Brain microvascular endothelial cell (primary cell): ENCODE measurements around the gene RBL2.

ENCODE experiments used
- DNase-seq: peaks from one replicate; pipeline ENCODE4 v3.0.0-alpha.2; 2020
- H3K27ac ChIP-seq: fragments of 250-450 bp; sonication (Bioruptor Pico); 2 replicates; pipeline ENCODE4 v1.5.1; 2020; ENCODE audit warnings: mild to moderate bottlenecking, moderate library complexity
- H3K27me3 ChIP-seq: fragments of 250-450 bp; sonication (Bioruptor Pico); replicated peaks from 2 replicates; pipeline ENCODE4 v1.5.1; 2020; ENCODE audit warnings: mild to moderate bottlenecking
- H3K36me3 ChIP-seq: fragments of 250-450 bp; sonication (Bioruptor Pico); replicated peaks from 2 replicates; pipeline ENCODE4 v1.5.1; 2020; ENCODE audit warnings: mild to moderate bottlenecking
- H3K4me3 ChIP-seq: 2 replicates; pipeline ENCODE4 v1.5.1; 2011; ENCODE audit warnings: low read depth, mild to moderate bottlenecking, control low read depth, low read length, moderate library complexity
- in situ Hi-C: cut with HindIII; loops from 2 replicates; pipeline ENCODE4 v1.10.0; 2017; ENCODE audit warnings: low sequenced_read_pairs, low pct_ligation_motif_present
- TF ChIP-seq, protein P1 (sequence below): IDR thresholded peaks from 2 replicates; pipeline ENCODE4 v1.5.1; 2011; ENCODE audit warnings: low read depth, mild to moderate bottlenecking, moderate library complexity, low read length, control low read depth, inconsistent platforms; ENCODE audit errors: missing control alignments

Gene RBL2

DNA sequence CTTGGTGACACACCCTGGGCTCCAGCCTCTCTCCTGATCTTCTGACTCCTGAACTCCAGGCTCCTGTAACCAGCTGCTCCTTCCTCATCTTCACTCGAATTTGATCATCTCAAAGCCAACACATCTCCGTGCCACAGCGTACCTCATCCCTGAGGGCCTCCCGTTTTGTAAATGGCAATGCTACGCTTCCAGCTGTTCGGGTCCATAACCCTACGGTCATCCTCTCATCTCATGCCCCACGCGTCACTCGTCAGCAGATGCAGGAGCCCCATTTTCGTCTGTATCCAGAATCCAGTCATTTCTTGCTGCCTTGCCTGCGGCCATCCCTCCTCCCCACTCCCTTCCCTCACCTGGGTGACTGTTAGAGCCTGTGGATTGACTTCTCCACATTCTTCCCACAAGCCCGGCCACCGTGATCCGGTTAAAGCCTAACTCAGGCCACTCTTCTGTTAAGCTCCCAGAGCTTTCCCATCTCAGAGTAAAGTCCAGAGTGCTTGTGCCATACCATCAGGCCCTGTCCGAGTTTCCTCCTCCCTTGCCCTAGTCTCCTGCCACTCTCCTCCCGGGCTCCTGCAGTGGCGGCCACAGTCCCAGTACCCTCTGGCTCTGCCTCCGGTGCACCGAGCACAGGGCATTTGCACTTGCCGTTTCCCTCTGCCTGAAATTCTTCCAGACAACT, 89.0 kb downstream of the RBL2 start:
- H3K27me3 ChIP-seq, result no peaks in the 10 kb centered on the region
- in situ Hi-C loops, result no loop called here
- TF ChIP-seq, protein P1, sequence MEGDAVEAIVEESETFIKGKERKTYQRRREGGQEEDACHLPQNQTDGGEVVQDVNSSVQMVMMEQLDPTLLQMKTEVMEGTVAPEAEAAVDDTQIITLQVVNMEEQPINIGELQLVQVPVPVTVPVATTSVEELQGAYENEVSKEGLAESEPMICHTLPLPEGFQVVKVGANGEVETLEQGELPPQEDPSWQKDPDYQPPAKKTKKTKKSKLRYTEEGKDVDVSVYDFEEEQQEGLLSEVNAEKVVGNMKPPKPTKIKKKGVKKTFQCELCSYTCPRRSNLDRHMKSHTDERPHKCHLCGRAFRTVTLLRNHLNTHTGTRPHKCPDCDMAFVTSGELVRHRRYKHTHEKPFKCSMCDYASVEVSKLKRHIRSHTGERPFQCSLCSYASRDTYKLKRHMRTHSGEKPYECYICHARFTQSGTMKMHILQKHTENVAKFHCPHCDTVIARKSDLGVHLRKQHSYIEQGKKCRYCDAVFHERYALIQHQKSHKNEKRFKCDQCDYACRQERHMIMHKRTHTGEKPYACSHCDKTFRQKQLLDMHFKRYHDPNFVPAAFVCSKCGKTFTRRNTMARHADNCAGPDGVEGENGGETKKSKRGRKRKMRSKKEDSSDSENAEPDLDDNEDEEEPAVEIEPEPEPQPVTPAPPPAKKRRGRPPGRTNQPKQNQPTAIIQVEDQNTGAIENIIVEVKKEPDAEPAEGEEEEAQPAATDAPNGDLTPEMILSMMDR, result no peak
- no peaks in the 10 kb centered on the region for H3K36me3 ChIP-seq
- no peak overlapping the region for H3K27ac ChIP-seq
- H3K4me3 ChIP-seq, result no peak overlapping the region
- DNase-seq, result no peak

DNA sequence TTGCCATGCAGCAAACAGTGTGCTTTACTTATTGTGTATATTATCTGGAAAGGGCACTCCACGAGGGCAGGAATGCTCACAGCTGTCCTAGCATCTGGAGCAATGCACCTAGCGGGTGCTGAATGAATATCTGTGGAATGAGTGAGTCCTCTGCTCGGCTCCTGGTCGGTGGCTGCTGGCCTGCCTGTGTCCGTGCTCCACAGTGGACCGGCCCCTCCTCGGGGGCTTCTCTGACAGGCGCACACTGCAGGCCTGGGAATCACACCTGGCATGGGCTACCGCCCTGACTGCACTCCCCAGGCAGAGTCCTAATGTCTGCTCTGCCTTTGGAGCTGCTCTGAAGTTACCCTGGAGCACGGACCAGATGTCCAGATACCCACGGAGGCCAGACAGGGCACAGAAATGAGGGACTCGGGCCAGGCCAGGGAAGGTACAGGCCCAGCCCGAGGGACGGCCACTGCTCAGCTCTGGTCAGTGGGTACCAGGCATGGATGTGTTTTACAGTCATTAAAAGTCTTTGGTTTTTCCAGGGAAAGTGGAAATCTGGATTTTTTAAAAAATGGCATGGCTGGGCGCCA, 89.8 kb downstream of the RBL2 start:
- no peak for DNase-seq
- in situ Hi-C loops, result no loop called here
- Histone ChIP-seq H3K36me3 (no peaks in the 10 kb centered on the region), H3K27ac (no peak overlapping the region), H3K4me3 (no peak overlapping the region), H3K27me3 (no peaks in the 10 kb centered on the region)
- TF ChIP-seq, protein P1, result no peak

DNA sequence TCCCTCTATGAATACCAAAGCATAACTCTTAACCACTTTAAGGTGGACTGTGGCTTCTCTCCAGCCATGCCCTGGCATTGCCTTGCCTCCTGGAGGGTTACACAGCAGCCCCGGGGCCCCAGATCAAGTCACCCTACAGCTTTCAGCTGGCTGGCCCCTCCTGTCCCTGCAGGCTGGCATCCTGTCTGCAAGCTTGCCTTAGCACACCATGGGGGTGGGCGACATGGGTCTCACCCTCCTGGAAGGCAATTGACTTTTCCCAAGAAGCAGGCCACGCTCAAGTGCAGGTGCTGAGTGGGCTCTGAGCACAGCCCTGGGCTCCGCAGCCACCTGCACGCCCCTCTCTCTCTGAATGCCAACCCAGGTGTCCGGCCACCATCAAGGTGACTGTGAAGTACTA, 94.5 kb downstream of the RBL2 start:
- Histone ChIP-seq H3K4me3 (no peak overlapping the region), H3K27ac (no peak overlapping the region), H3K27me3 (no peaks in the 10 kb centered on the region), H3K36me3 (no peaks in the 10 kb centered on the region)
- no peak for DNase-seq
- in situ Hi-C loops, result no loop called here
- TF ChIP-seq, protein P1, result no peak

DNA sequence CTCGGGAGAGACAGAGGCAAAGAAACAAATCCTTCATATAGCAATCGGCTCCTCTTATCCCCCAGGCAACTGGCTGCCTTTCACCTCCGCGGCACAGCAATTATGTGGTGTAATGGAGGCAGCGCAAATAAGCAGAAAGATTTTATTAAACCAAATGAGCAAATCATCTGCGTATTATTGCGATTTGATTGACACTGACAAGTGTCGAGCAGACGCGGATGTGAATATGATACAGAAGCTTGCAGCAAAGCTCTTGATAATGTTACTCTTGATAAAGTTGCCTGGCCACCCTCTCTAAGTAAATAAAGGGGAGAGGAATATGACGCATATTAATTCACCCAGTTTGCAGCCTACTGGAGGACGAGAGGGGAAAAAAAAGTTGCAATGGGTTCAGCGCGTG, 95.2 kb downstream of the RBL2 start:
- Histone ChIP-seq H3K4me3 (no peak overlapping the region), H3K27ac (no peak overlapping the region), H3K27me3 (no peaks in the 10 kb centered on the region), H3K36me3 (no peaks in the 10 kb centered on the region)
- in situ Hi-C loops, result no loop called here
- TF ChIP-seq, protein P1, result no peak
- DNase-seq, result no peak

DNA sequence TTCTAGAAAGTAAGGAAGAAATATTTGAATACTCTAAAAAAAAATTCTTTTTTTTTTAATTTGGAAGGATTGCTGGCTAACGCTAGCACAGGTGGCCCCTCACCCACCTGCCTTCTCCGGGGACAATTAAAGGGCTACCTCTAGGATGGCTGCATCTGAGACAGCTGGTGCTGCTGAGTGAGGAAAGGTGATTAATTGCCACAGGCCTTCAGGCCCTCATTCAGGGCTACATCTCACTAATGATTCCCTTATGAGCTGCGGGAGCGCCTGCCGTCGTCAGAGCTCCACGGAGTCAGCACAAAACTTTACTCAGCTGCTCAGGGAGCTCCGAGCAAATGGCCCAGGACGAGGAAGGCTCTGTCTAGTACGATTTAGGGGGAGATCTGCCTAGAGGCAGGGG, 95.8 kb downstream of the RBL2 start:
- H3K4me3 ChIP-seq, result no peak overlapping the region
- no peak for DNase-seq
- no peak overlapping the region for H3K27ac ChIP-seq
- H3K27me3 ChIP-seq, result no peaks in the 10 kb centered on the region
- in situ Hi-C loops, result no loop called here
- TF ChIP-seq, protein P1, result no peak
- no peaks in the 10 kb centered on the region for H3K36me3 ChIP-seq

DNA sequence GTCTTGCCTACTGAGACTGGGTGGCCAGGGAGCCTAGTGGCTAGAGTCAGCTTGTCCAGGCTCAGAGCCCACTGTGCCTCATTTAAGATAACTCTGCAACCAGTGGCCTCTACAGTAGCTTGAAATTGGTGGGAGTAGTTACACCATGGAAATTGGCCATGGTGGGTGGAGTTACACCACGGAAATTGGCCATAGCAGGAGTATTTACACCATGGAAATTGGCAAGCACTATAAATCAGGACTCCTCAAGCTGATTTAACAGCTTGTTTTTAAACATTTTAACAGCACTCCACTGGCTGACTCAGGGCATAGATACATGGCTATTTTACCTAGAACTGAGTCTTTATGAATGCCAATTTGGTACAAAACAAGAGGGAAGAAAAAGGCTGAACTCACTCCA, 96.5 kb downstream of the RBL2 start:
- DNase-seq, result no peak
- Histone ChIP-seq H3K36me3 (no peaks in the 10 kb centered on the region), H3K27ac (no peak overlapping the region), H3K27me3 (no peaks in the 10 kb centered on the region), H3K4me3 (no peak overlapping the region)
- in situ Hi-C loops, result no loop called here
- TF ChIP-seq, protein P1, result no peak
